GM12878 (cell line): Measurements from ENCODE around the gene TES. TPM values are rescaled to one million over a fixed set of nuclear protein-coding genes. Genes with fewer than 3 reads are reported as not detected.

Experiments
- ATAC-seq: fragments of 200-7000 bp; cut with Tn5 transposase; 3 replicates; pipeline ENCODE4 v1.9.1; 2020; ENCODE audit warnings: mild to moderate bottlenecking, moderate library complexity
- BruUV-seq: library from RNA; stranded (reverse); fragments of 400-500 nt; replicated peaks from 2 replicates; lab custom pipeline; 2021; lab: Mats Ljungman, UMichigan
- CTCF ChIA-PET: fragments of 300-600 bp; sonication (Branson Sonifier 250); formaldehyde crosslinking; extraction: SDS; loops from one replicate; lab custom pipeline; 2021; ENCODE audit warnings: inconsistent platforms; lab: Yijun Ruan, JAX
- POLR2A ChIA-PET: fragments of 350-600 bp; formaldehyde crosslinking; extraction: SDS; loops from one replicate; lab custom pipeline; 2021; ENCODE audit warnings: inconsistent platforms; lab: Charles Lee
- RAD21 ChIA-PET: fragments of 300-600 bp; sonication (Branson Sonifier 250); formaldehyde crosslinking; loops from one replicate; lab custom pipeline; 2023; ENCODE audit warnings: antibody characterized with exemption; ENCODE audit not compliant: unreplicated experiment; lab: Charles Lee
- SMC1A ChIA-PET: fragments of 300-600 bp; sonication (Branson Sonifier 250); formaldehyde crosslinking; loops from one replicate; lab custom pipeline; 2023; ENCODE audit not compliant: unreplicated experiment, uncharacterized antibody; lab: Charles Lee
- DNase-seq: peaks from one replicate; pipeline ENCODE4 v3.0.0-alpha.2; 2011; ENCODE audit warnings: low read depth, low spot score
- FAIRE-seq: peaks from 3 replicates; lab custom pipeline; 2011; peaks lifted over from hg19 to GRCh38; lab: Jason Lieb, UNC
- H2AFZ ChIP-seq: 2 replicates; pipeline ENCODE4 v1.6.0; 2011; ENCODE audit warnings: low read depth, low read length, control low read depth; ENCODE audit not compliant: control insufficient read depth
- H3K27ac ChIP-seq: 2 replicates; pipeline ENCODE4 v1.5.1; 2011; ENCODE audit warnings: control low read depth; ENCODE audit not compliant: control insufficient read depth, insufficient read depth
- H3K27me3 ChIP-seq, 2 experiments: replicated peaks in 1 of 2; 2 replicates each; pipeline versions ENCODE4 v1.6.0 to v1.6.1; 2011; ENCODE audit warnings: low read length in 1 of 2; ENCODE audit not compliant: control insufficient read depth in 2 of 2, insufficient read depth in 2 of 2
- H3K36me3 ChIP-seq, 2 experiments: 2 replicates each; pipeline ENCODE4 v1.5.1; 2011; ENCODE audit warnings: low read length in 1 of 2; ENCODE audit not compliant: control insufficient read depth in 2 of 2, insufficient read depth in 2 of 2
- H3K4me1 ChIP-seq: 2 replicates; pipeline ENCODE4 v1.6.1; 2011; ENCODE audit warnings: mild to moderate bottlenecking, low read length, moderate library complexity, mixed read lengths; ENCODE audit not compliant: control insufficient read depth, insufficient read depth
- H3K4me2 ChIP-seq: 2 replicates; pipeline ENCODE4 v1.6.0; 2011; ENCODE audit warnings: control low read depth; ENCODE audit not compliant: control insufficient read depth, insufficient read depth
- H3K4me3 ChIP-seq: fragments of 200-600 bp; sonication (generic); 2 replicates; pipeline ENCODE4 v1.5.1; 2016
- H3K79me2 ChIP-seq: 2 replicates; pipeline ENCODE4 v1.6.0; 2011; ENCODE audit warnings: low read length; ENCODE audit not compliant: control insufficient read depth, insufficient read depth
- H3K9ac ChIP-seq: 2 replicates; pipeline ENCODE4 v1.8.0; 2011; ENCODE audit warnings: low read length, control low read depth, mixed read lengths; ENCODE audit not compliant: control insufficient read depth, insufficient read depth
- H3K9me3 ChIP-seq: replicated peaks from 3 replicates; pipeline ENCODE4 v1.5.1; 2011; ENCODE audit warnings: mild to moderate bottlenecking, low read length; ENCODE audit not compliant: control insufficient read depth, insufficient read depth
- H4K20me1 ChIP-seq: 2 replicates; pipeline ENCODE4 v1.6.0; 2011; ENCODE audit not compliant: control insufficient read depth, insufficient read depth
- ASH2L ChIP-seq: fragments of 300-600, 200-600 bp; sonication (generic); IDR thresholded peaks from 2 replicates; pipeline ENCODE4 v1.6.1; 2017; ENCODE audit warnings: low read depth, mild to moderate bottlenecking, borderline replicate concordance
- CEBPZ ChIP-seq: fragments of 150-350 bp; IDR thresholded peaks from 2 replicates; pipeline ENCODE4 v1.6.1; 2016; ENCODE audit warnings: low read depth, low read length
- DPF2 ChIP-seq: fragments of 450-650 bp; IDR thresholded peaks from 2 replicates; pipeline ENCODE4 v1.6.1; 2017; ENCODE audit warnings: mild to moderate bottlenecking
- E2F4 ChIP-seq: IDR thresholded peaks from 2 replicates; pipeline ENCODE4 v1.6.1; 2012; ENCODE audit warnings: low read depth, low read length, improper control_type of control experiment
- HDAC2 ChIP-seq: fragments of 200-600 bp; sonication (generic); IDR thresholded peaks from 2 replicates; pipeline ENCODE4 v1.6.1; 2017
- NFYA ChIP-seq: IDR thresholded peaks from 2 replicates; pipeline ENCODE4 v1.6.1; 2011; ENCODE audit warnings: low read depth, mild to moderate bottlenecking, low read length, improper control_type of control experiment, borderline replicate concordance
- RUNX3 ChIP-seq: IDR thresholded peaks from 2 replicates; pipeline ENCODE4 v1.6.1; 2012; ENCODE audit warnings: low read length, inconsistent platforms
- SMARCA5 ChIP-seq: fragments of 450-650 bp; IDR thresholded peaks from 2 replicates; pipeline ENCODE4 v1.6.1; 2017; ENCODE audit warnings: mild to moderate bottlenecking
- SP1 ChIP-seq: IDR thresholded peaks from one replicate; pipeline ENCODE4 v1.6.1; 2011; ENCODE audit warnings: low read depth, low read length
- TARDBP ChIP-seq: IDR thresholded peaks from 2 replicates; pipeline ENCODE4 v1.6.1; 2016; ENCODE audit warnings: borderline replicate concordance
- YY1 ChIP-seq: IDR thresholded peaks from 2 replicates; pipeline ENCODE4 v1.6.1; 2011; ENCODE audit warnings: low read depth, mild to moderate bottlenecking, low read length
- ZBTB4 ChIP-seq: fragments of 450-650 bp; formaldehyde crosslinking; IDR thresholded peaks from 2 replicates; pipeline ENCODE4 v1.4.0; 2022; ENCODE audit warnings: mild to moderate bottlenecking, moderate library complexity
- ZBTB40 ChIP-seq: fragments of 450-650 bp; IDR thresholded peaks from 2 replicates; pipeline ENCODE4 v1.6.1; 2016; ENCODE audit warnings: mild to moderate bottlenecking, moderate library complexity, borderline replicate concordance
- in situ Hi-C: fragments of 300-500 bp; cut with MboI; formaldehyde crosslinking; loops from 9 replicates; pipeline ENCODE4 v1.14.3; 2018; ENCODE audit warnings: mixed read lengths
- intact Hi-C: fragments of 100-400 bp; cut with micrococcal nuclease; formaldehyde crosslinking; loops from one replicate; pipeline ENCODE4 v1.14.2; 2022; ENCODE audit not compliant: unreplicated experiment
- polyA plus RNA-seq, 11 experiments: library from polyadenylated mRNA; depleted of rRNA in 4 of 11; unstranded in 6 of 11; stranded (reverse) in 5 of 11; fragments of >200 nt; fragmentation: Nextera tagmentation in 4 of 11; fragmentation: Illumina TruSeq in 1 of 11; extraction: Ambion mirVana in 4 of 11; extraction: Trizol in 1 of 11; gene quantifications; 1 replicate in 1 of 11; 2 replicates in 10 of 11; pipeline versions ENCODE4 v1.2.1 to v1.2.3, GENCODE V29; 2011 to 2016; ENCODE audit warnings: inconsistent platforms in 2 of 11, missing spikeins in 2 of 11, low read depth in 1 of 11
- total RNA-seq, 4 experiments: library from RNA; depleted of rRNA in 3 of 4; stranded (reverse); fragments of >200 nt in 3 of 4; fragmentation: Illumina TruSeq in 1 of 4; extraction: Trizol in 1 of 4; gene quantifications; 2 replicates each; pipeline versions ENCODE4 v1.2.1 to v1.2.3, GENCODE V29; 2013 to 2021

Gene TES
- total and polyA plus RNA-seq, 10 of the 15 experiments (the other 5 are each of a cell fraction or from before 2014, with no cell fraction given) = 31.2 to 77.5 (median 59.2) TPM

GRCh38 chr7:116235380-116235779, 25.0 kb downstream of the TES start:
- H3K9me3 ChIP-seq = no peaks in the 10 kb centered on the region
- intact Hi-C loops (no loop called here), in situ Hi-C loops (loop anchor here (5.0 kb wide), 2 partner anchors 58 to 98 kb away; no protein-coding TSS in a partner anchor)
- H3K27me3 ChIP-seq = no peaks in the 10 kb centered on the region
- TF ChIP-seq NFYA (no peak), TARDBP (no peak), RUNX3 (no peak), DPF2 (no peak), HDAC2 (no peak), ZBTB4 (CRISPR knock-in tag) (no peak), SP1 (no peak), ZBTB40 (no peak), E2F4 (no peak), YY1 (no peak), ASH2L (no peak), SMARCA5 (no peak), CEBPZ (no peak)
- peaks cover 7% of the 10 kb centered on the region for H3K4me1 ChIP-seq
- peaks cover 0 to 15% of the 10 kb centered on the region in 2 experiments; a peak in 3 of 4 replicates for H3K36me3 ChIP-seq
- CTCF ChIA-PET = interaction anchor here (0.9 to 5.1 kb wide), 28 partner anchors 9 to 630 kb away, joined by 3 to 176 read pairs (median 10); partner anchors contain the start of gene TES
- H3K4me2 ChIP-seq = no peak overlapping the region
- H3K9ac ChIP-seq = no peak overlapping the region
- no peak overlapping the region for H3K4me3 ChIP-seq
- H4K20me1 ChIP-seq = no peaks in the 10 kb centered on the region
- POLR2A ChIA-PET = no interaction called here
- FAIRE-seq = no peak
- SMC1A ChIA-PET = interaction anchor here (0.7 to 10.5 kb wide), 25 partner anchors 10 to 355 kb away, joined by 3 to 188 read pairs (median 6); partner anchors contain the start of gene TES
- RAD21 ChIA-PET = interaction anchor here (0.7 to 3.7 kb wide), 24 partner anchors 10 to 354 kb away, joined by 3 to 91 read pairs (median 5); partner anchors contain the start of gene TES
- ATAC-seq = no peak
- no peak for DNase-seq
- no TSS peak for BruUV-seq
- peaks cover 31% of the 10 kb centered on the region for H3K79me2 ChIP-seq
- H3K27ac ChIP-seq = no peak overlapping the region
- H2AFZ ChIP-seq = no peak overlapping the region
